PC-9 (cell line): ENCODE results near the gene PRKG1.

Experiments
- CTCF ChIP-seq: fragments of 200-600 bp; sonication (generic); conservative IDR thresholded peaks from 2 replicates; pipeline ENCODE4 v1.6.1; 2017; ENCODE audit warnings: mixed run types, antibody characterized with exemption, mild to moderate bottlenecking, moderate library complexity
- EZH2 ChIP-seq: fragments of 200-600 bp; sonication (generic); IDR thresholded peaks from 2 replicates; pipeline ENCODE4 v1.8.0; 2017; ENCODE audit warnings: antibody characterized with exemption, low read depth

GRCh38 chr10:52220947-52221346 is 1146.7 kb downstream of the PRKG1 start:
- TF ChIP-seq CTCF (no peak), EZH2 (no peak)
